NB4 (cell line): Measurements from ENCODE around the gene ARHGAP28.

Source experiments
- DNase-seq: peaks from one replicate; pipeline ENCODE4 v3.0.0; 2010; ENCODE audit warnings: low read depth
- H3K4me3 ChIP-seq: one replicate; pipeline ENCODE4 v1.5.1; 2011; ENCODE audit warnings: mild to moderate bottlenecking, low read depth, low read length, moderate library complexity
- MYC ChIP-seq: IDR thresholded peaks from 2 replicates; pipeline ENCODE4 v1.6.1; 2011; ENCODE audit warnings: low read depth, low read length
- POLR2A ChIP-seq: IDR thresholded peaks from 2 replicates; pipeline ENCODE4 v1.6.1; 2011; ENCODE audit warnings: mild to moderate bottlenecking; ENCODE audit not compliant: insufficient read length; ENCODE audit errors: extremely low read depth
- TF ChIP-seq, protein P1 (sequence below): IDR thresholded peaks from one replicate; pipeline ENCODE4 v1.5.1; 2012; ENCODE audit warnings: low read depth, low read length
- TF ChIP-seq, protein P2 (sequence below): IDR thresholded peaks from 2 replicates; pipeline ENCODE4 v1.6.1; 2011; ENCODE audit warnings: low read depth, low read length

ARHGAP28 gene

DNA sequence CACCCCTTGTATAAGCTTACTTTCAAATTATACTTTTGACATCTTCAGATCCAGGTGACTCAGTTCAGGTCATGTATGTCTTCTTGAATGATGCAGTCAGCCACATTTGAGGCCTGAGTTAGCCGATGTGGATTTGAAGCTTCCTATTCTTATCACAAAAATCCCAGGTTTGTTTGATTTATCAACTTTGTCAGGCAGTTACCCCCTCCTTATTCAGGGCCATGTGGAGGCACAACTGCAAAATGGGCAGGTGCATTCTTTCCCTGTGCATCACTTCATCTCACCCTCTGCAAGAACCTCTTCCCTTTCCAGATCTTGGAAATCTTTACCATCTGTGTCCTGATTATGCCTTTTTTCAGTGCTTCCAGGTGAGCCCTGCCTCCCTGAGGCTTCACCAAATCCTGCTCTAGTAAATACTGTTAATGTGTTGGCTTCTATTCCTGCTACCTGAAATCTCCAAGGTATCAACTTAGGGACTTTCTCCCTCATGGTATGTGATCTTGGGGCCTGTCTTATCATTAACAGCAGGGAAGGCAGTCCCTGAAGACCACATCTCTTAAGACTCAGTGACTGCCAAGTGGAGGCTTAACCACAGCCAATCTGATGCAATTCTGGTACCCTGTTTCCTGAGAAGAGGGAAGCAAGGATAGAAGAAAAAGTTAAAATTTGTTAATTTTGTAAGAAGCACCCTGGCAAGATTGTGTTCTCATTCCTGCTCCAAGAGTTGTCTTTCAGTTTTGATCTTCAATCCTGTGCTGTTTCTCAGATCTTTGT, 9.4 kb upstream of the ARHGAP28 start:
- no peak for DNase-seq
- H3K4me3 ChIP-seq = no peak overlapping the region
- TF ChIP-seq, protein P1, sequence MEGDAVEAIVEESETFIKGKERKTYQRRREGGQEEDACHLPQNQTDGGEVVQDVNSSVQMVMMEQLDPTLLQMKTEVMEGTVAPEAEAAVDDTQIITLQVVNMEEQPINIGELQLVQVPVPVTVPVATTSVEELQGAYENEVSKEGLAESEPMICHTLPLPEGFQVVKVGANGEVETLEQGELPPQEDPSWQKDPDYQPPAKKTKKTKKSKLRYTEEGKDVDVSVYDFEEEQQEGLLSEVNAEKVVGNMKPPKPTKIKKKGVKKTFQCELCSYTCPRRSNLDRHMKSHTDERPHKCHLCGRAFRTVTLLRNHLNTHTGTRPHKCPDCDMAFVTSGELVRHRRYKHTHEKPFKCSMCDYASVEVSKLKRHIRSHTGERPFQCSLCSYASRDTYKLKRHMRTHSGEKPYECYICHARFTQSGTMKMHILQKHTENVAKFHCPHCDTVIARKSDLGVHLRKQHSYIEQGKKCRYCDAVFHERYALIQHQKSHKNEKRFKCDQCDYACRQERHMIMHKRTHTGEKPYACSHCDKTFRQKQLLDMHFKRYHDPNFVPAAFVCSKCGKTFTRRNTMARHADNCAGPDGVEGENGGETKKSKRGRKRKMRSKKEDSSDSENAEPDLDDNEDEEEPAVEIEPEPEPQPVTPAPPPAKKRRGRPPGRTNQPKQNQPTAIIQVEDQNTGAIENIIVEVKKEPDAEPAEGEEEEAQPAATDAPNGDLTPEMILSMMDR = no peak
- no peak for TF ChIP-seq POLR2A
- no peak for TF ChIP-seq MYC
- TF ChIP-seq, protein P2, sequence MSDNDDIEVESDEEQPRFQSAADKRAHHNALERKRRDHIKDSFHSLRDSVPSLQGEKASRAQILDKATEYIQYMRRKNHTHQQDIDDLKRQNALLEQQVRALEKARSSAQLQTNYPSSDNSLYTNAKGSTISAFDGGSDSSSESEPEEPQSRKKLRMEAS = no peak

DNA sequence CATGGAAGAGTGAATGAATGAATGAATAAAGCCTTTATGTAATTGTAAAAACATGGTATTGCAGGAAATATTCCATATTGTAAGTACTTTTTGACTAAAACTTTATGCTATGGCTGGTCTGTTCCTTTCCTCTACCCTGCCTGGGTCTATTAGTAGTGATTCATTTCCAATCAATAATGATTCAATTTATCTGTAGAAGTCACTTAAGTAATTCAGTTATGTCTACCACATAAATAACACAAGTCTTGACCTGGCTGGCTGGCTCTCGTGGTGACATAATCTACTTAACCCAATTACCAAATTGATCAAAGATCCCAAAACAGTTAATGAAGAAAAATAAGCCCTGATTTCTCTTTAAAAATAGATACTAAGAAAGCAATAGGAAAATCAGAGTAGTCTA, 7.8 kb upstream of the ARHGAP28 start:
- TF ChIP-seq MYC (no peak), POLR2A (no peak)
- TF ChIP-seq, protein P1 = no peak
- TF ChIP-seq, protein P2 = no peak
- no peak overlapping the region for H3K4me3 ChIP-seq
- DNase-seq = no peak

- DNase-seq = no peak
- no peak for TF ChIP-seq POLR2A
- H3K4me3 ChIP-seq = no peak overlapping the region
These were observed 6.8 kb upstream of the ARHGAP28 start for GRCh38 chr18:6722690-6723089.

GRCh38 chr18:6724331-6724730, 5.2 kb upstream of the ARHGAP28 start:
- TF ChIP-seq, protein P1 = no peak
- DNase-seq = no peak
- H3K4me3 ChIP-seq = no peak overlapping the region

- no peak overlapping the region for H3K4me3 ChIP-seq
- no peak for DNase-seq
- no peak for TF ChIP-seq MYC
- TF ChIP-seq POLR2A = no peak
- TF ChIP-seq, protein P1 = no peak
- TF ChIP-seq, protein P2 = no peak
These were observed 1.2 kb upstream of the ARHGAP28 start for GRCh38 chr18:6728331-6728730.

- no peak for DNase-seq
- H3K4me3 ChIP-seq = no peak overlapping the region
- no peak for TF ChIP-seq POLR2A
- no peak for TF ChIP-seq MYC
- TF ChIP-seq, protein P1 = no peak
- TF ChIP-seq, protein P2 = no peak
These were observed 688 bp upstream of the ARHGAP28 start for GRCh38 chr18:6728809-6729246.
